Measurements from ENCODE around the gene MCTP2.

The MCTP2 gene

GRCh38 chr15:94404733-94405283 lies 173.4 kb downstream of the MCTP2 start:
- TF ChIP-seq CTCF (IDR thresholded peaks at IDR 0.05; ENCODE audit: low read depth, low read length, poor library complexity, severe bottlenecking) (no peak), EZH2phosphoT487 (IDR thresholded peaks at IDR 0.05; ENCODE audit: borderline replicate concordance, low read length) (no peak)
- H3K4me2 ChIP-seq (ENCODE audit: low read length), result no peak overlapping the region
- no peak overlapping the region for H3K27ac ChIP-seq (ENCODE audit: low read depth, low read length)
- peaks cover 36% of the 10 kb centered on the region for H3K36me3 ChIP-seq (ENCODE audit: control insufficient read depth, low read length)
- H3K9me2 ChIP-seq (replicated peaks; ENCODE audit: control insufficient read depth, low read length), result no peaks in the 10 kb centered on the region
- H3K4me3 ChIP-seq (ENCODE audit: low read length), result no peak overlapping the region
- H3K79me2 ChIP-seq (ENCODE audit: control insufficient read depth, low read length), result no peaks in the 10 kb centered on the region
- no peaks in the 10 kb centered on the region for H4K20me1 ChIP-seq (ENCODE audit: control insufficient read depth, insufficient read depth, low read depth, low read length)
- no peaks in the 10 kb centered on the region for H3K27me3 ChIP-seq (ENCODE audit: control insufficient read depth, low read length)
- peaks cover 7% of the 10 kb centered on the region for H3K4me1 ChIP-seq (ENCODE audit: control insufficient read depth, low read length)
- H3K9me3 ChIP-seq (ENCODE audit: control insufficient read depth, insufficient read depth, low read length), result no peaks in the 10 kb centered on the region
- H3F3A ChIP-seq (ENCODE audit: control insufficient read depth, insufficient read depth), result no peaks in the 10 kb centered on the region

- no peaks in the 10 kb centered on the region for H4K20me1 ChIP-seq (ENCODE audit: control insufficient read depth, insufficient read depth, low read depth, low read length)
- H3K9me3 ChIP-seq (ENCODE audit: control insufficient read depth, insufficient read depth, low read length), result no peaks in the 10 kb centered on the region
- TF ChIP-seq CTCF (IDR thresholded peaks at IDR 0.05; ENCODE audit: low read depth, low read length, poor library complexity, severe bottlenecking) (no peak), EZH2phosphoT487 (IDR thresholded peaks at IDR 0.05; ENCODE audit: borderline replicate concordance, low read length) (no peak)
- no peak overlapping the region for H3K4me2 ChIP-seq (ENCODE audit: low read length)
- no peaks in the 10 kb centered on the region for H3K27me3 ChIP-seq (ENCODE audit: control insufficient read depth, low read length)
- H3F3A ChIP-seq (ENCODE audit: control insufficient read depth, insufficient read depth), result peaks cover 4% of the 10 kb centered on the region; the same call in 1 of the 2 replicates
- H3K36me3 ChIP-seq (ENCODE audit: control insufficient read depth, low read length), result no peaks in the 10 kb centered on the region; the same call in none of the 2 replicates
- H3K27ac ChIP-seq (ENCODE audit: low read depth, low read length), result no peak overlapping the region
- no peaks in the 10 kb centered on the region for H3K79me2 ChIP-seq (ENCODE audit: control insufficient read depth, low read length)
- H3K4me1 ChIP-seq (ENCODE audit: control insufficient read depth, low read length), result peaks cover 8% of the 10 kb centered on the region
- H3K9me2 ChIP-seq (replicated peaks; ENCODE audit: control insufficient read depth, low read length), result no peaks in the 10 kb centered on the region
- H3K4me3 ChIP-seq (ENCODE audit: low read length), result no peak overlapping the region
Observed at GRCh38 chr15:94411285-94411684, 179.9 kb downstream of the MCTP2 start.

GRCh38 chr15:94411846-94412245 lies 180.5 kb downstream of the MCTP2 start:
- peaks cover 8% of the 10 kb centered on the region for H3K4me1 ChIP-seq (ENCODE audit: control insufficient read depth, low read length)
- no peaks in the 10 kb centered on the region for H4K20me1 ChIP-seq (ENCODE audit: control insufficient read depth, insufficient read depth, low read depth, low read length)
- H3K9me3 ChIP-seq (ENCODE audit: control insufficient read depth, insufficient read depth, low read length), result no peaks in the 10 kb centered on the region
- no peak overlapping the region for H3K4me3 ChIP-seq (ENCODE audit: low read length)
- H3K9me2 ChIP-seq (replicated peaks; ENCODE audit: control insufficient read depth, low read length), result no peaks in the 10 kb centered on the region
- H3F3A ChIP-seq (ENCODE audit: control insufficient read depth, insufficient read depth), result peaks cover 4% of the 10 kb centered on the region; the same call in 1 of the 2 replicates
- H3K27me3 ChIP-seq (ENCODE audit: control insufficient read depth, low read length), result no peaks in the 10 kb centered on the region
- H3K79me2 ChIP-seq (ENCODE audit: control insufficient read depth, low read length), result no peaks in the 10 kb centered on the region
- no peak overlapping the region for H3K4me2 ChIP-seq (ENCODE audit: low read length)
- no peak overlapping the region for H3K27ac ChIP-seq (ENCODE audit: low read depth, low read length)
- H3K36me3 ChIP-seq (ENCODE audit: control insufficient read depth, low read length), result no peaks in the 10 kb centered on the region; the same call in none of the 2 replicates
- TF ChIP-seq EZH2phosphoT487 (IDR thresholded peaks at IDR 0.05; ENCODE audit: borderline replicate concordance, low read length) (no peak), CTCF (IDR thresholded peaks at IDR 0.05; ENCODE audit: low read depth, low read length, poor library complexity, severe bottlenecking) (no peak)

All from DOHH2 (cell line).